Placental epithelial cell (primary cell): ENCODE data around the gene JMJD1C. TPM values are rescaled to one million over a fixed set of nuclear protein-coding genes. Genes with fewer than 3 reads are reported as not detected.

Experiments
- small RNA-seq: library from RNA; depleted of rRNA; stranded (forward); fragments of <200 nt; gene quantifications from one replicate; pipeline ENCODE3, GENCODE V24; 2012
- total RNA-seq: library from RNA; depleted of rRNA; stranded (reverse); fragments of >200 nt; gene quantifications from 2 replicates; pipeline ENCODE4 v1.2.3, GENCODE V29; 2012

Gene JMJD1C
- total RNA-seq, result 63.2 and 106 TPM in 2 replicates

DNA sequence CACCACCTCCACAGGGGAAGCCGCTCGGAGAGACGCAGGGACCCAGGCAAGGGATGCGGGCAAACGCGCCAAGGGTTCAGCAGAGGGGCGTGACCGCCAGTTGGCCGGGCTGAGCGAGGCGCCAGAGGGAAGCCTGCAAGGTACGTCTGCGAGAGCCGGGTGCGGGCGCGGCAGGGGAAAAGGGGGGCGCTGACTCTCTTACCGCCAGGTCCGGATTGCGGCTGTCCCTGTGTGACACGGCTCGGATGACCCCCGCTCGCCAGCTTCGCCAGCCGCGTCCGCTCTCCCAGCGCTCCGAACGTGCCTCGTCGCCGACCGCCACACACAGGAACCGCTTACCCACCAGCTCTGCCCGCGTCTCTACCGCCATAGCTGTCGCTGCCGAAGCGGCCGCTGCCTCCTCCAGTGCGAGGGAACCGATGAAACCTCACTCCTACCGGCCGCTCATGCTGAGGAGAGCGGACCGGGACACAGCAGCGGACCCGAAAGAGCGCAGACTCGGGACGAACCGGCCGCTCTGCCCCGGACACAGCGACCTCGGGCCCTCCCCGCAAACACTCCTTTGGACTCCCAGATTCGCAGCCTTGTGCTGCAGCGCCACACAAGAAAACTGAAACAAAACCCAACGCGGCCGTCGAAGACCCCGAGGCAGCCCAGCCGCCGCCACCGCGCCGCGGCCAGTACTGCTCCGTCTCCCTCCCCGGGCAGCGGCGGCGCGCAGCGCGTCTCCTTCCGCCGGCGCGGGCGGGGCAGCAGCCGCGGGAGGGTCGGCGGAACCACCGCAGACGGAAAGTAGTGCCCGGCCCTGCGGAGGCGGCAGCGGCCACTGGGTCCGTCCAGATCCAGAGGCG, at the start of gene JMJD1C:
Gene JMJD1C (minus strand): TSS at position 685 of the 851 bp plus-strand sequence. CDS start 315 bp downstream, at position 370.

DNA sequence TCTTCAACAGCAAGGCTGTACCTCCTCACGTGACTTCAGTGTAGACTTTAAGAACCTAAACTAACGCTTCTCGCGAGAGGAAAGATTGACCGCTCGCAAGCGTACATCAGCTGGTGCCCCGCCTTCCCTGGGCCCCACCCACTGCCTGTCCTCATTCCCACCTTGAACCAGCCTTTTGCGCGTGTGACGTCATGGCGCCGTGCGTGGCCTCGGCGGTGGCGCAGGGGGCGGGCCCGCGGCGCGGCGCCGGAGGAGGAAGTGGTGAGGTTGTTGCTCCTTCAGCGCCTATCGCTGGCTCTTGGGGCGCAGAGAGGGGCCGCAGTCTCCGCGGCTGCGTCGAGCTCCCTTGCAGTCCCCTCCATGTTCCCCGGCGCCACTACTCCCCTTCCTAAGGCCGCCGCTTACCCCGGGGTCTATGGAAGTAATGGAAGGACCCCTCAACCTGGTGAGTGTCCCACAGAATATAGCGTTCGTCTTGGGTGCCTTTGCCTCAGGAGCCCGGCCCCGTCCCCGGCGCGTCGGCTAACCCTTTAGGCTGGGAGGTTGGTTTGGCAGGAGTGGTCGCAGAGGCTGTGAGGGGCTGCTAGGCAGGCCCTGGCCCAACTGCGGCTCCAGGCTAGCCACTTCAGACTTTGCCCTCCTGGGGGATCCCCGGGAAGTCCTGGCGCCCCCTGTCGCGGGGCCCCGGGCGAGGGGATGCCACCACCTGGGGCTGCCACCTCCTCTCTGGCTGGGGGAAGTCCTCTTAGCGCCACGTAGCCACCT, 332.5 kb downstream of the JMJD1C start, which contains the start of gene NRBF2:
Gene NRBF2 (plus strand): TSS at position 273 of the 765 bp plus-strand sequence. CDS start 143 bp downstream, at position 416.

Small RNA genes lying within 50 kb of the gene (small RNA-seq; reads per million reads assigned to genes)
- gene AC022022.1 (not detected), gene MIR1296 (1.7 reads per million, percentile 74 among the genes with 10 or more reads in this experiment)

Other genes starting within 250 kb of the JMJD1C start
- 19.2 and 50.5 TPM in 2 replicates for gene REEP3, start 55.4 kb upstream of the JMJD1C start, total RNA-seq